ENCODE data around the gene TMPRSS4. TPM values are rescaled to one million over a fixed set of nuclear protein-coding genes. Genes with fewer than 3 reads are reported as not detected.
"Not testable (repeated sequence)": the region's sequence is repeated elsewhere in the genome, so short reads cannot be mapped to it uniquely, and the experiment has no call there.

TMPRSS4 gene
- total RNA-seq, 1 experiment from 2014 or later = not detected

- DNase-seq (ENCODE audit: low read depth, low spot score) = no peak
- in situ Hi-C loops (cut with HindIII; ENCODE audit: low pct_unique_long_range_greater_than_20kb, low sequenced_read_pairs) = no loop called here
Measured at GRCh38 chr11:118052581-118053206, 24.2 kb upstream of the TMPRSS4 start.

GRCh38 chr11:118054712-118055640 is 21.9 kb upstream of the TMPRSS4 start:
- in situ Hi-C loops (cut with HindIII; ENCODE audit: low pct_unique_long_range_greater_than_20kb, low sequenced_read_pairs) = no loop called here
- DNase-seq (ENCODE audit: low read depth, low spot score) = no peak

- in situ Hi-C loops (cut with HindIII; ENCODE audit: low pct_unique_long_range_greater_than_20kb, low sequenced_read_pairs) = no loop called here
- DNase-seq (ENCODE audit: low read depth, low spot score) = no peak
Measured at GRCh38 chr11:118055966-118056365, 20.9 kb upstream of the TMPRSS4 start.

- in situ Hi-C loops (cut with HindIII; ENCODE audit: low pct_unique_long_range_greater_than_20kb, low sequenced_read_pairs) = no loop called here
- DNase-seq (ENCODE audit: low read depth, low spot score) = no peak
Measured at GRCh38 chr11:118056806-118057205, 20.1 kb upstream of the TMPRSS4 start.

GRCh38 chr11:118057251-118058145 is 19.4 kb upstream of the TMPRSS4 start:
- in situ Hi-C loops (cut with HindIII; ENCODE audit: low pct_unique_long_range_greater_than_20kb, low sequenced_read_pairs) = no loop called here
- DNase-seq (ENCODE audit: low read depth, low spot score) = no peak

GRCh38 chr11:118058311-118059245 is 18.3 kb upstream of the TMPRSS4 start:
- no peak for DNase-seq (ENCODE audit: low read depth, low spot score)
- in situ Hi-C loops (cut with HindIII; ENCODE audit: low pct_unique_long_range_greater_than_20kb, low sequenced_read_pairs) = no loop called here

GRCh38 chr11:118059246-118059940 is 17.5 kb upstream of the TMPRSS4 start:
- in situ Hi-C loops (cut with HindIII; ENCODE audit: low pct_unique_long_range_greater_than_20kb, low sequenced_read_pairs) = no loop called here
- no peak for DNase-seq (ENCODE audit: low read depth, low spot score)

- DNase-seq (ENCODE audit: low read depth, low spot score) = no peak
- in situ Hi-C loops (cut with HindIII; ENCODE audit: low pct_unique_long_range_greater_than_20kb, low sequenced_read_pairs) = no loop called here
Measured at GRCh38 chr11:118060081-118060661, 16.7 kb upstream of the TMPRSS4 start.

- in situ Hi-C loops (cut with HindIII; ENCODE audit: low pct_unique_long_range_greater_than_20kb, low sequenced_read_pairs) = no loop called here
- DNase-seq (ENCODE audit: low read depth, low spot score) = no peak
Measured at GRCh38 chr11:118060869-118061268, 16.0 kb upstream of the TMPRSS4 start.

- DNase-seq (ENCODE audit: low read depth, low spot score) = no peak
- in situ Hi-C loops (cut with HindIII; ENCODE audit: low pct_unique_long_range_greater_than_20kb, low sequenced_read_pairs) = no loop called here
Measured at GRCh38 chr11:118061586-118062125, 15.2 kb upstream of the TMPRSS4 start.

GRCh38 chr11:118062181-118062580 is 14.7 kb upstream of the TMPRSS4 start:
- DNase-seq (ENCODE audit: low read depth, low spot score); in situ Hi-C loops (cut with HindIII; ENCODE audit: low pct_unique_long_range_greater_than_20kb, low sequenced_read_pairs): not testable (repeated sequence)

GRCh38 chr11:118062631-118063030 is 14.2 kb upstream of the TMPRSS4 start:
- DNase-seq (ENCODE audit: low read depth, low spot score); in situ Hi-C loops (cut with HindIII; ENCODE audit: low pct_unique_long_range_greater_than_20kb, low sequenced_read_pairs): not testable (repeated sequence)

- in situ Hi-C loops (cut with HindIII; ENCODE audit: low pct_unique_long_range_greater_than_20kb, low sequenced_read_pairs) = no loop called here
- no peak for DNase-seq (ENCODE audit: low read depth, low spot score)
Measured at GRCh38 chr11:118064956-118065355, 11.9 kb upstream of the TMPRSS4 start.

GRCh38 chr11:118065384-118065783 is 11.5 kb upstream of the TMPRSS4 start:
- in situ Hi-C loops (cut with HindIII; ENCODE audit: low pct_unique_long_range_greater_than_20kb, low sequenced_read_pairs) = no loop called here

GRCh38 chr11:118067006-118067405 is 9.9 kb upstream of the TMPRSS4 start:
- DNase-seq (ENCODE audit: low read depth, low spot score) = no peak
- in situ Hi-C loops (cut with HindIII; ENCODE audit: low pct_unique_long_range_greater_than_20kb, low sequenced_read_pairs) = no loop called here

More at GRCh38 chr11:118065384-118065783, 11.5 kb upstream of the TMPRSS4 start:
- DNase-seq (ENCODE audit: low read depth, low spot score) = no peak
